Measurements from ENCODE around the gene DHRS13. TPM values are rescaled to one million over a fixed set of nuclear protein-coding genes. Genes with fewer than 3 reads are reported as not detected.
"Not testable (repeated sequence)": the region's sequence is repeated elsewhere in the genome, so short reads cannot be mapped to it uniquely, and the experiment has no call there.

DHRS13 gene
- total and polyA plus RNA-seq, 2 donors (not counting 1 experiment from before 2014, with no cell fraction given) = 11.9 to 28.1 TPM

DNA sequence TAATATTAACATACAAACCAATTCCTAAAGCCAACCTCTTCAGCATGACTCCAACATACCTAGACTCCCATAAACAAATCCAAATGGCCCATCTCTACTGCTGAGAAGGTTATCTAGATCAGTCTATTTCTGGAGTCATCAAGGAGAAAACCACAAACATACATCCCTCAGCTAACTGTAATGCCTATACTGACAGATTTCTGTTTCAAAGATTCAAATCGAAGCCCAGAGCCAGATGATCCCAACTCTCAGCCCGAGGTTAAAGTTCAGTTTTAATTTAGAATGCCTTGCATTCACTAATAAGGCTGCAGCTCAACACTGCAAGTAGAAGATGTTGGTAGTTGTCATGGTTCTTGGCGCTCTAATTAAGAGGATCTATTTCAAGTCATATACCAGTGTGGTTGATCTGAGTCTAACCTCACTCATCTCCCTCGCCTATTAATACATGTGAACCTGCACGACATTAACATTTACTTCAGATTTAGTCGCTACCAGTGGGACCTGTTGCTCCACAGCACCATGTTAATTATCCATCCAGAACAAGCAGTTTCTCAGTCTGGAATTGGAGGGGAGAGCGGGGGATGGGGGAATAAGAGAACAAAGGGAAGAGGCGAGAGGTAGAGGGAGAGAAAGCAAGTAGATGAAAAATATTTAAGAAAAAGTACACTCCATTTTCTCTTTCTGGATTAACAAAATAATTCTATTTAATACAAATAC, 33.0 kb upstream of the DHRS13 start:
- POLR2A ChIA-PET = no interaction called here
- no CpG with 5 or more reads among the region's 8 CpGs for WGBS (ENCODE audit: insufficient coverage)
- H3K4me3 ChIP-seq (ENCODE audit: control extremely low read depth in 1 of 5, extremely low read depth in 1 of 5, insufficient read depth in 1 of 5, low read depth in 2 of 5, low read length in 4 of 5) = no peak overlapping the region

DNA sequence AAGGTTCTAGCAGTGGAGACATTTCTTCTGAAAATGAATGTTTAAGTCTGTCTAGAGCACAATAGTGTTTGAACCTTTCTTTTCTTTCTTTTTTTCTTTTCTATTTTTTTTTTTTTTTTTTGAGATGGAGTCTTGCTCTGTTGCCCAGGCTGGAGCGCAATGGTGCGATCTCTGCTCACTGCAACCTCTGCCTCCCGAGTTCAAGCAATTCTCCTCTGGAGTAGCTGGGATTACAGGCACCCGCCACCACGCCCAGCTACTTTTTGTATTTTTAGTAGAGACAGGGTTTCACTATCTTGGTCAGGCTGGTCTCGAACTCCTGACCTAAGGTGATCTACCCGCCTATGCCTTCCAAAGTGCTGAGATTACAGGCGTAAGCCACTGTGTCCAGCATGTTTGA, 31.6 kb upstream of the DHRS13 start:
- H3K9me3 Mint-ChIP-seq (ENCODE audit: insufficient read depth); intact Hi-C loops (cut with micrococcal nuclease); H3K9ac ChIP-seq (ENCODE audit: low read length); H3K27me3 Mint-ChIP-seq; DNase-seq; ATAC-seq (ENCODE audit: low read depth); H3K27me3 ChIP-seq (replicated peaks in 1 of 4; ENCODE audit: control extremely low read depth in 1 of 4, control insufficient read depth in 3 of 4, insufficient read depth in 4 of 4, low read length in 3 of 4); H3K4me3 Mint-ChIP-seq; H3K27ac ChIP-seq (ENCODE audit: low read length in 2 of 2); H3K4me3 ChIP-seq (ENCODE audit: control extremely low read depth in 1 of 5, extremely low read depth in 1 of 5, insufficient read depth in 1 of 5, low read depth in 2 of 5, low read length in 4 of 5); H3K9me3 ChIP-seq (ENCODE audit: control extremely low read depth in 1 of 3, control insufficient read depth in 2 of 3, insufficient read depth in 1 of 3, low read length in 2 of 3); POLR2A ChIA-PET; H2AFZ ChIP-seq (ENCODE audit: insufficient read depth, low read depth, low read length, poor library complexity, severe bottlenecking); H3K4me2 ChIP-seq (replicated peaks; ENCODE audit: low read depth, low read length, poor library complexity, severe bottlenecking): not testable (repeated sequence)
- Histone ChIP-seq H3K36me3 (replicated peaks in 1 of 2; ENCODE audit: control extremely low read depth in 1 of 2, control insufficient read depth in 1 of 2, extremely low read depth in 1 of 2, insufficient read depth in 2 of 2, low read length in 1 of 2) (peaks cover 2 to 32% of the 10 kb centered on the region in 2 experiments), H3K4me1 (ENCODE audit: control insufficient read depth in 2 of 2, insufficient read depth in 2 of 2, low read length in 2 of 2) (peaks cover 22 to 27% of the 10 kb centered on the region in 2 donors), H4K20me1 (ENCODE audit: control insufficient read depth, insufficient read depth, low read length, poor library complexity, severe bottlenecking) (peaks cover 96% of the 10 kb centered on the region), H3K79me2 (ENCODE audit: control insufficient read depth, insufficient read depth, low read length) (peaks cover 100% of the 10 kb centered on the region)
- Mint-ChIP-seq H3K27ac (peak overlapping the region; percentile 26), H3K4me1 (peaks cover 64% of the 10 kb centered on the region)
- CTCF ChIA-PET = interaction anchor here (0.8 to 1.8 kb wide), 4 partner anchors 15 to 208 kb away, joined by 3 to 6 read pairs (median 4); no protein-coding TSS in a partner anchor
- 94% methylated on average over 6 of the region's 8 CpGs for WGBS (ENCODE audit: insufficient coverage)

More for the DNA sequence above, 33.0 kb upstream of the DHRS13 start:
- ATAC-seq (ENCODE audit: low read depth) = no peak
- Histone ChIP-seq H3K9me3 (ENCODE audit: control extremely low read depth in 1 of 3, control insufficient read depth in 2 of 3, insufficient read depth in 1 of 3, low read length in 2 of 3) (no peaks in the 10 kb centered on the region), H2AFZ (ENCODE audit: insufficient read depth, low read depth, low read length, poor library complexity, severe bottlenecking) (no peak overlapping the region), H3K79me2 (ENCODE audit: control insufficient read depth, insufficient read depth, low read length) (peaks cover 100% of the 10 kb centered on the region), H3K27me3 (replicated peaks in 1 of 4; ENCODE audit: control extremely low read depth in 1 of 4, control insufficient read depth in 3 of 4, insufficient read depth in 4 of 4, low read length in 3 of 4) (no peaks in the 10 kb centered on the region), H3K27ac (ENCODE audit: low read length in 2 of 2) (peak overlapping the region in 1 of 2 donors; percentile 27), H3K9ac (ENCODE audit: low read length) (no peak overlapping the region), H4K20me1 (ENCODE audit: control insufficient read depth, insufficient read depth, low read length, poor library complexity, severe bottlenecking) (peaks cover 94% of the 10 kb centered on the region), H3K4me1 (ENCODE audit: control insufficient read depth in 2 of 2, insufficient read depth in 2 of 2, low read length in 2 of 2) (peaks cover 24 to 33% of the 10 kb centered on the region in 2 donors), H3K4me2 (replicated peaks; ENCODE audit: low read depth, low read length, poor library complexity, severe bottlenecking) (peak overlapping the region; percentile 3), H3K36me3 (replicated peaks in 1 of 2; ENCODE audit: control extremely low read depth in 1 of 2, control insufficient read depth in 1 of 2, extremely low read depth in 1 of 2, insufficient read depth in 2 of 2, low read length in 1 of 2) (peaks cover 2 to 18% of the 10 kb centered on the region in 2 experiments)
- intact Hi-C loops (cut with micrococcal nuclease) = no loop called here
- Mint-ChIP-seq H3K27me3 (no peaks in the 10 kb centered on the region), H3K9me3 (ENCODE audit: insufficient read depth) (no peaks in the 10 kb centered on the region), H3K4me1 (peaks cover 69% of the 10 kb centered on the region), H3K27ac (peak overlapping the region; percentile 42), H3K4me3 (no peak overlapping the region)
- no peak for DNase-seq
- CTCF ChIA-PET = no interaction called here
- no peak for TF ChIP-seq EZH2 (IDR thresholded peaks at IDR 0.05; ENCODE audit: borderline replicate concordance, insufficient read depth, low read depth, low read length, poor library complexity, severe bottlenecking)
- TF ChIP-seq, protein P1, sequence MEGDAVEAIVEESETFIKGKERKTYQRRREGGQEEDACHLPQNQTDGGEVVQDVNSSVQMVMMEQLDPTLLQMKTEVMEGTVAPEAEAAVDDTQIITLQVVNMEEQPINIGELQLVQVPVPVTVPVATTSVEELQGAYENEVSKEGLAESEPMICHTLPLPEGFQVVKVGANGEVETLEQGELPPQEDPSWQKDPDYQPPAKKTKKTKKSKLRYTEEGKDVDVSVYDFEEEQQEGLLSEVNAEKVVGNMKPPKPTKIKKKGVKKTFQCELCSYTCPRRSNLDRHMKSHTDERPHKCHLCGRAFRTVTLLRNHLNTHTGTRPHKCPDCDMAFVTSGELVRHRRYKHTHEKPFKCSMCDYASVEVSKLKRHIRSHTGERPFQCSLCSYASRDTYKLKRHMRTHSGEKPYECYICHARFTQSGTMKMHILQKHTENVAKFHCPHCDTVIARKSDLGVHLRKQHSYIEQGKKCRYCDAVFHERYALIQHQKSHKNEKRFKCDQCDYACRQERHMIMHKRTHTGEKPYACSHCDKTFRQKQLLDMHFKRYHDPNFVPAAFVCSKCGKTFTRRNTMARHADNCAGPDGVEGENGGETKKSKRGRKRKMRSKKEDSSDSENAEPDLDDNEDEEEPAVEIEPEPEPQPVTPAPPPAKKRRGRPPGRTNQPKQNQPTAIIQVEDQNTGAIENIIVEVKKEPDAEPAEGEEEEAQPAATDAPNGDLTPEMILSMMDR (IDR thresholded peaks at IDR 0.05) = no peak
